Heart right ventricle (tissue), 16 donors: ENCODE measurements around the gene KRTAP23-1. TPM values are rescaled to one million over a fixed set of nuclear protein-coding genes. Genes with fewer than 3 reads are reported as not detected.

Experiments
- ATAC-seq, 8 donors: fragments of 200-7000 bp; cut with Tn5 transposase; one replicate each; pipeline ENCODE4 v1.9.1; 2020; ENCODE audit warnings: mild to moderate bottlenecking in 8 of 8, moderate library complexity in 8 of 8, moderate number of reproducible peaks in 1 of 8
- DNase-seq, 2 donors: peaks; one replicate each; pipeline ENCODE4 v3.0.0-alpha.2; 2020
- H3K27ac ChIP-seq, 10 donors: fragments of 200-600 bp; sonication (generic) in 2 of 10; one replicate each; pipeline versions ENCODE4 v1.5.0 to v1.8.0; 2020 to 2022; ENCODE audit warnings: mild to moderate bottlenecking in 3 of 10
- H3K27me3 ChIP-seq, 7 donors: fragments of 200-600 bp; one replicate each; pipeline ENCODE4 v1.8.0; 2021 to 2022; ENCODE audit warnings: mild to moderate bottlenecking in 2 of 7
- H3K36me3 ChIP-seq, 9 donors: fragments of 200-600 bp; sonication (generic) in 1 of 9; one replicate each; pipeline versions ENCODE4 v1.5.0 to v1.8.0; 2020 to 2022; ENCODE audit warnings: mild to moderate bottlenecking in 2 of 9
- H3K4me1 ChIP-seq, 9 donors: fragments of 200-600 bp; sonication (generic) in 1 of 9; one replicate each; pipeline versions ENCODE4 v1.5.0 to v1.8.0; 2020 to 2022; ENCODE audit warnings: mild to moderate bottlenecking in 4 of 9
- H3K4me3 ChIP-seq, 10 donors: fragments of 200-600 bp; sonication (generic) in 2 of 10; one replicate each; pipeline versions ENCODE4 v1.5.0 to v1.8.0; 2020 to 2022; ENCODE audit warnings: mild to moderate bottlenecking in 7 of 10, moderate library complexity in 2 of 10
- H3K9me3 ChIP-seq, 11 donors: fragments of 200-600 bp in 10 of 11; sonication (generic) in 2 of 11; one replicate each; pipeline versions ENCODE4 v1.5.0 to v1.8.0; 2013 to 2022; ENCODE audit warnings: mild to moderate bottlenecking in 2 of 11, control low read depth in 1 of 11, moderate library complexity in 1 of 11
- WGBS, 2 donors: extraction: QIAGEN DNeasy Blood & Tissue Kit; methylation state at CpG; one replicate each; pipeline ENCODE4 v1.1.7; 2013; ENCODE audit warnings: inconsistent platforms in 1 of 2; 5-methylcytosine and 5-hydroxymethylcytosine counted together
- intact Hi-C, 10 donors: fragments of 100-400 bp; cut with DNase I; formaldehyde crosslinking; loops; one replicate each; pipeline versions ENCODE4 v1.11.1 to v1.14.2; 2022
- polyA plus RNA-seq, 2 donors: library from polyadenylated mRNA; stranded (reverse); fragments of 200-250 nt; gene quantifications; one replicate each; pipeline ENCODE4 v1.2.3, GENCODE V29; 2013
- total RNA-seq, 10 donors: library from RNA; stranded (reverse); fragmentation: NEBNext Ultra II Directional in 3 of 10; extraction: Animal tissue kit (Norgen Biotek cat#: 25700) in 3 of 10; gene quantifications; one replicate each; pipeline versions ENCODE4 v1.2.1 to v1.2.4, GENCODE V29; 2021 to 2023
- TF ChIP-seq, protein P1 (sequence below), 9 donors: fragments of 200-600 bp; sonication (generic) in 2 of 9; IDR thresholded peaks; one replicate each; pipeline versions ENCODE4 v1.5.0 to v1.8.0; 2021 to 2022; ENCODE audit warnings: antibody characterized with exemption in 9 of 9, mild to moderate bottlenecking in 5 of 9, moderate library complexity in 1 of 9
- donor health status: Arrhythmogenic right ventricular cardiomyopathy.
- donor health status: ischemic (EF 13 %, LVEDD 7.1; RV severe dilation, severe dysfunction).
- donor health status: healthy with polysubstance abuse.
- donor health status: DM: no; HTN: yes; CAD: no.
- donor health status: DM: no; HTN: no; CAD: no.
- donor health status: ischemic (EF 25% LVEDD 6.9; RV normal size, moderate dysfunction).
- donor health status: ischemic (EF 25% LVEDD 5.7; RV mildly dilated, moderate dysfunction).
- donor health status: healthy.
- donor health status: DM: yes; HTN: yes; CAD: no.
- donor health status: Ischemic cardiomyopathy.
- donor health status: ischemic (EF 35%, LVEDD 5.7; RV mildly dilated, moderate dysfunction).
- donor health status: nonischemic (EF 11% LVEDD 7.7; RV severe dilation, severe dysfunction).
- donor health status: DM: yes; HTN: yes; CAD: no.
- donor health status: PGD.
- donor health status: ischemic (EF 29% LVEDD 5.4; RV normal size, mild dysfunction).
- donor health status: nonischemic (EF 23%, LVEDD 6.1; RV moderate dilation, normal function).

KRTAP23-1 gene
- total and polyA plus RNA-seq, 12 donors: not detected

DNA sequence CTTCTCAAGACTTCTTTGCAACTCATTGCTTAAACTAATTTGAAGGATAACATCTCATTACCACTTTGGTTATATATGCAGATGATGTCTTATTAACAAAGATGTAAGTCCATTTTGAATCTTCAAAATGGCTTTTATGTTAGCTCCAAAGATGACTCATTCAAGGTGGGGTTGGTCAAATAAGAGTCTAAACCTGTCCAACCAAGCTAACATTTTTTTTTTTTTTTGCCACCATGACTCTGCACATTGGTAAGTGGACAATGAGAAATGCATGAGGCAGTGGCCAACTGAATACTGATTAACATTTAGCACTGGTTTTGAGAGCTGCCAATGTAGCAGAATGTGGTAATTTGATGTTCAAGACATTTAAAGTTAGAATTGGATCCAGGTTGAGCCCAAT, 10.6 kb downstream of the KRTAP23-1 start:
- Histone ChIP-seq H3K4me3 (no peak overlapping the region), H3K4me1 (no peaks in the 10 kb centered on the region), H3K9me3 (no peaks in the 10 kb centered on the region), H3K36me3 (no peaks in the 10 kb centered on the region), H3K27me3 (no peaks in the 10 kb centered on the region), H3K27ac (no peak overlapping the region)
- intact Hi-C loops: loop anchor here in 1 of 10 donors (5.0 kb wide), 1 partner anchor 750 kb away; no protein-coding TSS in a partner anchor
- TF ChIP-seq, protein P1, sequence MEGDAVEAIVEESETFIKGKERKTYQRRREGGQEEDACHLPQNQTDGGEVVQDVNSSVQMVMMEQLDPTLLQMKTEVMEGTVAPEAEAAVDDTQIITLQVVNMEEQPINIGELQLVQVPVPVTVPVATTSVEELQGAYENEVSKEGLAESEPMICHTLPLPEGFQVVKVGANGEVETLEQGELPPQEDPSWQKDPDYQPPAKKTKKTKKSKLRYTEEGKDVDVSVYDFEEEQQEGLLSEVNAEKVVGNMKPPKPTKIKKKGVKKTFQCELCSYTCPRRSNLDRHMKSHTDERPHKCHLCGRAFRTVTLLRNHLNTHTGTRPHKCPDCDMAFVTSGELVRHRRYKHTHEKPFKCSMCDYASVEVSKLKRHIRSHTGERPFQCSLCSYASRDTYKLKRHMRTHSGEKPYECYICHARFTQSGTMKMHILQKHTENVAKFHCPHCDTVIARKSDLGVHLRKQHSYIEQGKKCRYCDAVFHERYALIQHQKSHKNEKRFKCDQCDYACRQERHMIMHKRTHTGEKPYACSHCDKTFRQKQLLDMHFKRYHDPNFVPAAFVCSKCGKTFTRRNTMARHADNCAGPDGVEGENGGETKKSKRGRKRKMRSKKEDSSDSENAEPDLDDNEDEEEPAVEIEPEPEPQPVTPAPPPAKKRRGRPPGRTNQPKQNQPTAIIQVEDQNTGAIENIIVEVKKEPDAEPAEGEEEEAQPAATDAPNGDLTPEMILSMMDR (IDR thresholded peaks at IDR 0.05): no peak
- ATAC-seq (no peak), DNase-seq (no peak)

DNA sequence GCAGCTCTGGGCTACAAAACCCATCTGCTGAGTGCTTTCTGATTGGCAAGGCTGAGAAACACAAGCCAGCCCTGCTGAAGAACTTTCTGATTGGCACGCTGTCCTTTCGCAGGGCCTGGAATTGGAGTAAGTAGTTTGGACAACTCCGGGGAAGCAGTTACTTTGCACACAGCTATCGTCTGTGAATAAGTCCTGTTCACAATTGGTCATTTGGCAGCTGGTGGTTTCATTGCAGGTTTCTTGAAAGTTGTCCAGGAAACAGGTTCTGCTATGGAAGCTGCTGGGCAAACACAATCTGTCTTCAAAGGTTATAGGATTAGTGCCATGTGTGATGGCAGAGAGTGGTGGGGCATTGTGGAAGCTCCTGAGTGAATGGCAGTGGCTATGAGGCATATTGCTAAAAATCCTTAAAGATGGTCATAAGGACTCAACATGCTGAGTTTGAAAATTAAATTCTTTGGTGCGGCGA, 11.1 kb downstream of the KRTAP23-1 start, which contains the start of gene KRTAP27-1:
Gene KRTAP27-1 (minus strand): TSS at position 419 of the 469 bp plus-strand sequence. CDS start 26 bp downstream, at position 393.
- Histone ChIP-seq H3K27ac (no peak within 1 kb of the TSS), H3K4me3 (no peak within 1 kb of the TSS), H3K36me3 (no peaks in the 10 kb centered on the region), H3K27me3 (no peaks in the 10 kb centered on the region), H3K9me3 (no peaks in the 10 kb centered on the region), H3K4me1 (no peaks in the 10 kb centered on the region)
- intact Hi-C loops: loop anchor here in 1 of 10 donors (5.0 kb wide), 1 partner anchor 750 kb away; no protein-coding TSS in a partner anchor
- DNase-seq: no peak
- ATAC-seq: no peak
- TF ChIP-seq, protein P1 (IDR thresholded peaks at IDR 0.05): no peak
- WGBS, 2 donors: 85 to 97% methylated on average over 6 of the region's 6 CpGs

DNA sequence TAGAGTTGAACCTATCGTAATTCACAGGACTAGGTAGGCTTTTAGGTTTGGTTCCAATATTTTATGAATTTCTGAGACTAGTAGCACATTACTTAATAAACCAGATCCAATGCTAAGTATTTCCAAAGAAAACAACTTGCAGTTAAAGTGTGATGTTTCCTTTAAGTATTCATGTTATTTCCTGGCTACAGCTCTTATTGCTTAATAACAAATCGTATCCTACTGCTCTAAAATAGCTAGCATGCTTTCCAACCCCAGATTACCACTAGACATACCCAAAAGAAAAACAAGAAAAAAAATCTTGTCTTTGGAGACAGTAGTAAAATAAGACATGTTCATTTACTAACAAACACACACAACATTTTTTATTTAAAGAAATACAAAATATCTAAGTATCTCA, 11.8 kb downstream of the KRTAP23-1 start:
- H3K36me3 ChIP-seq: no peaks in the 10 kb centered on the region
- no peaks in the 10 kb centered on the region for H3K27me3 ChIP-seq
- DNase-seq (no peak), ATAC-seq (no peak)
- H3K27ac ChIP-seq: no peak overlapping the region
- intact Hi-C loops: loop anchor here in 1 of 10 donors (5.0 kb wide), 1 partner anchor 751 kb away; no protein-coding TSS in a partner anchor
- no peak overlapping the region for H3K4me3 ChIP-seq
- 52 to 58% methylated on average over 2 of the region's 2 CpGs for WGBS, 2 donors
- H3K4me1 ChIP-seq: no peaks in the 10 kb centered on the region
- H3K9me3 ChIP-seq: no peaks in the 10 kb centered on the region
- TF ChIP-seq, protein P1 (IDR thresholded peaks at IDR 0.05): no peak

DNA sequence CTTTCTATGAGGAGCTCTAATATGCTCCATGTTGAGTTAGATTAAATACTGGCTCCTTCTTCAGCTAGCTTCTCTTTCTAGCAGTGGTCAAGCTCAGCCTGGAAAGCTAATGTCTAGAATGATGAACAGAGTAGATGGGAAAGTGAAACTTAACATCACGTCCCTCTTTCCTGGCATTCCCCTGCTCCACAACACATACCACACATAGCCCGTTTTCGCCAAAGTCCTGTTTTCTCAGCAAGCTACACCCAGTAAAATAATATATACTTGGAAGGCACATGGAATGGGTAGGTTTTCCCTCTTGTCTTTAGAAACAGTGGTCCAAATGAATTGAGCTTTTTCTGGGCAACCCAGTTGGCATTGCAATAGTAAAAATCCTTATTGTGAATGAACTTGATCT, 14.7 kb downstream of the KRTAP23-1 start:
- WGBS, 2 donors: 80 to 86% methylated on average over 3 of the region's 3 CpGs
- Histone ChIP-seq H3K4me1 (no peaks in the 10 kb centered on the region), H3K27ac (no peak overlapping the region), H3K9me3 (no peaks in the 10 kb centered on the region), H3K36me3 (no peaks in the 10 kb centered on the region), H3K27me3 (no peaks in the 10 kb centered on the region), H3K4me3 (no peak overlapping the region)
- intact Hi-C loops: no loop called here
- DNase-seq (no peak), ATAC-seq (no peak)
- TF ChIP-seq, protein P1 (IDR thresholded peaks at IDR 0.05): no peak
